ENCODE results near the gene CALR.

The CALR gene

GRCh38 chr19:12938779-12939601, 581 bp downstream of the CALR start:
- H3K4me1 ChIP-seq (ENCODE audit: control insufficient read depth, insufficient read depth, low read length), result peaks cover 18% of the 10 kb centered on the region
- peak overlapping the region; percentile 94 for H3K27ac ChIP-seq (ENCODE audit: low read depth, low read length)
- peak overlapping the region; percentile 81 for H3K4me3 ChIP-seq (ENCODE audit: low read length)
- H3K36me3 ChIP-seq (ENCODE audit: control insufficient read depth, insufficient read depth, low read length), result peaks cover 27% of the 10 kb centered on the region
- peak overlapping the region; percentile 94 for H3K9ac ChIP-seq (ENCODE audit: low read length)
- no peaks in the 10 kb centered on the region for H3K27me3 ChIP-seq (ENCODE audit: control insufficient read depth, insufficient read depth, low read length)

- no peak overlapping the region for H3K27ac ChIP-seq (ENCODE audit: low read depth, low read length)
- H3K9ac ChIP-seq (ENCODE audit: low read length), result peak overlapping the region; percentile 41
- peaks cover 27% of the 10 kb centered on the region for H3K36me3 ChIP-seq (ENCODE audit: control insufficient read depth, insufficient read depth, low read length)
Measured at GRCh38 chr19:12939975-12940423, 1.6 kb downstream of the CALR start.

GRCh38 chr19:12940897-12941296, 2.5 kb downstream of the CALR start:
- H3K36me3 ChIP-seq (ENCODE audit: control insufficient read depth, insufficient read depth, low read length), result peaks cover 27% of the 10 kb centered on the region
- H3K4me3 ChIP-seq (ENCODE audit: low read length), result no peak overlapping the region
- H3K9ac ChIP-seq (ENCODE audit: low read length), result no peak overlapping the region
- H3K27me3 ChIP-seq (ENCODE audit: control insufficient read depth, insufficient read depth, low read length), result no peaks in the 10 kb centered on the region
- H3K27ac ChIP-seq (ENCODE audit: low read depth, low read length), result no peak overlapping the region
- peaks cover 18% of the 10 kb centered on the region for H3K4me1 ChIP-seq (ENCODE audit: control insufficient read depth, insufficient read depth, low read length)

More at GRCh38 chr19:12939975-12940423, 1.6 kb downstream of the CALR start:
- H3K4me1 ChIP-seq (ENCODE audit: control insufficient read depth, insufficient read depth, low read length), result peaks cover 18% of the 10 kb centered on the region
- no peaks in the 10 kb centered on the region for H3K27me3 ChIP-seq (ENCODE audit: control insufficient read depth, insufficient read depth, low read length)
- peak overlapping the region; percentile 81 for H3K4me3 ChIP-seq (ENCODE audit: low read length)

GRCh38 chr19:12943437-12944044, 5.1 kb downstream of the CALR start:
- Histone ChIP-seq H3K9ac (ENCODE audit: low read length) (no peak overlapping the region), H3K36me3 (ENCODE audit: control insufficient read depth, insufficient read depth, low read length) (peaks cover 37% of the 10 kb centered on the region), H3K27ac (ENCODE audit: low read depth, low read length) (no peak overlapping the region)

GRCh38 chr19:12944104-12944674, 5.8 kb downstream of the CALR start:
- H3K36me3 ChIP-seq (ENCODE audit: control insufficient read depth, insufficient read depth, low read length), result peaks cover 43% of the 10 kb centered on the region
- no peaks in the 10 kb centered on the region for H3K27me3 ChIP-seq (ENCODE audit: control insufficient read depth, insufficient read depth, low read length)
- no peak overlapping the region for H3K27ac ChIP-seq (ENCODE audit: low read depth, low read length)
- H3K4me3 ChIP-seq (ENCODE audit: low read length), result no peak overlapping the region
- H3K4me1 ChIP-seq (ENCODE audit: control insufficient read depth, insufficient read depth, low read length), result peaks cover 20% of the 10 kb centered on the region
- no peak overlapping the region for H3K9ac ChIP-seq (ENCODE audit: low read length)

More at GRCh38 chr19:12943437-12944044, 5.1 kb downstream of the CALR start:
- H3K27me3 ChIP-seq (ENCODE audit: control insufficient read depth, insufficient read depth, low read length), result no peaks in the 10 kb centered on the region
- H3K4me1 ChIP-seq (ENCODE audit: control insufficient read depth, insufficient read depth, low read length), result peaks cover 20% of the 10 kb centered on the region
- H3K4me3 ChIP-seq (ENCODE audit: low read length), result no peak overlapping the region

GRCh38 chr19:12945479-12946091, 7.2 kb downstream of the CALR start, which contains the start of gene RAD23A:
Gene RAD23A, plus strand, starts transcription at chr19:12945862. Its CDS starts 87 bp downstream, at chr19:12945949.
- H3K4me1 ChIP-seq (ENCODE audit: control insufficient read depth, insufficient read depth, low read length), result peaks cover 11% of the 10 kb centered on the region
- peaks cover 44% of the 10 kb centered on the region for H3K36me3 ChIP-seq (ENCODE audit: control insufficient read depth, insufficient read depth, low read length)
- no peaks in the 10 kb centered on the region for H3K27me3 ChIP-seq (ENCODE audit: control insufficient read depth, insufficient read depth, low read length)
- H3K4me3 ChIP-seq (ENCODE audit: low read length), result peak within 1 kb of the TSS; percentile 81
- H3K27ac ChIP-seq (ENCODE audit: low read depth, low read length), result peak within 1 kb of the TSS; percentile 84
- peak within 1 kb of the TSS; percentile 38 for H3K9ac ChIP-seq (ENCODE audit: low read length)

GRCh38 chr19:12946092-12946721, 7.8 kb downstream of the CALR start:
- H3K9ac ChIP-seq (ENCODE audit: low read length), result peak overlapping the region; percentile 38
- peak overlapping the region; percentile 84 for H3K27ac ChIP-seq (ENCODE audit: low read depth, low read length)
- H3K36me3 ChIP-seq (ENCODE audit: control insufficient read depth, insufficient read depth, low read length), result peaks cover 40% of the 10 kb centered on the region
- H3K27me3 ChIP-seq (ENCODE audit: control insufficient read depth, insufficient read depth, low read length), result no peaks in the 10 kb centered on the region
- H3K4me1 ChIP-seq (ENCODE audit: control insufficient read depth, insufficient read depth, low read length), result peaks cover 11% of the 10 kb centered on the region
- peak overlapping the region; percentile 81 for H3K4me3 ChIP-seq (ENCODE audit: low read length)

- Histone ChIP-seq H3K4me1 (ENCODE audit: control insufficient read depth, insufficient read depth, low read length) (peaks cover 11% of the 10 kb centered on the region), H3K27me3 (ENCODE audit: control insufficient read depth, insufficient read depth, low read length) (no peaks in the 10 kb centered on the region), H3K36me3 (ENCODE audit: control insufficient read depth, insufficient read depth, low read length) (peaks cover 41% of the 10 kb centered on the region), H3K4me3 (ENCODE audit: low read length) (peak overlapping the region; percentile 81), H3K27ac (ENCODE audit: low read depth, low read length) (peak overlapping the region; percentile 84), H3K9ac (ENCODE audit: low read length) (no peak overlapping the region)
Measured at GRCh38 chr19:12946731-12947496, 8.5 kb downstream of the CALR start.

- Histone ChIP-seq H3K36me3 (ENCODE audit: control insufficient read depth, insufficient read depth, low read length) (peaks cover 34% of the 10 kb centered on the region), H3K4me3 (ENCODE audit: low read length) (no peak overlapping the region), H3K27ac (ENCODE audit: low read depth, low read length) (no peak overlapping the region), H3K4me1 (ENCODE audit: control insufficient read depth, insufficient read depth, low read length) (peaks cover 11% of the 10 kb centered on the region), H3K9ac (ENCODE audit: low read length) (no peak overlapping the region), H3K27me3 (ENCODE audit: control insufficient read depth, insufficient read depth, low read length) (no peaks in the 10 kb centered on the region)
Measured at GRCh38 chr19:12947702-12948611, 9.5 kb downstream of the CALR start.

- Histone ChIP-seq H3K27ac (ENCODE audit: low read depth, low read length) (no peak overlapping the region), H3K9ac (ENCODE audit: low read length) (no peak overlapping the region), H3K4me3 (ENCODE audit: low read length) (no peak overlapping the region), H3K4me1 (ENCODE audit: control insufficient read depth, insufficient read depth, low read length) (peaks cover 8% of the 10 kb centered on the region), H3K36me3 (ENCODE audit: control insufficient read depth, insufficient read depth, low read length) (peaks cover 33% of the 10 kb centered on the region), H3K27me3 (ENCODE audit: control insufficient read depth, insufficient read depth, low read length) (no peaks in the 10 kb centered on the region)
Measured at GRCh38 chr19:12948612-12949362, 10.4 kb downstream of the CALR start.
